ENCODE results near the gene CCDC159.
"Not testable (repeated sequence)": the region's sequence is repeated elsewhere in the genome, so short reads cannot be mapped to it uniquely, and the experiment has no call there.

The CCDC159 gene

DNA sequence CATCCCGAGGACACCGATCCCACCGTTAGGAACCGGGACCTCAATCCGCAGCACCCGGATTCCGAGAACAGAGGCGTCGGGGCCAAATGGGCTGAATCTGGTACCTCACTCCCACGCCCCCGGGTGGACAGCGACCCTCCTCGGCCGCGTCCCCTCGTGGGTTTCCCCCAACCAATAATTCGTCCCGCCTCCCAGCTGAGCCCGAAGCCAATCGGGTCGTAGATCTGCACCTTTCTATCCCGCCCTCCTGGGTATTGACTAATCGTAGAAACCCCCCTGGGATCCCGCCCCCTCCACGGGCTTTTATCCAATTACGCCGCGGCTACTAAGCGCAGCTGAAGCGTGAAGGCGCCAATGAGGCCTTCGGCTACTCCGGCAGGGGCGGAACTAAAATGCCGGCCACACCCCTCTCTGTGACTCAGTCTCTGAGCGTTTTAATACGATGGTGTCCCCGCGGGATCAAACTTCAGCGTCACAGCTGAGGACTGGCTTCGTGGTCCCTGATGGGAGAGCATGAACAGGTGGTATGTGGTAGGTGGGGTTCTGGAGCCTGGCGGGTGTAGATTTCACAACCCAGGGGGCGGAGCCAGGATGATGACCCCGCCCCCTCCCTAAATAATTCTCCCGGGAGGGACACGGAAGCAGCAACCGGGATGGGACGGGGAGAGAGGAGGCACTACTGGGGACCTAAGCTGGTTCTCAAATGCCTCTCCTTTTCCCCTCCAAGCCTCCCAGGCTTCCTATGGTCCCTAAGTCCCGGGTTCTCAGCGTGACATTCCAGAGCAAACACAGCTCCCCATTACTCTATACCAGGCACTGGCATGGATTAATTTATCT, at the start of gene CCDC159, which contains the start of gene TMEM205:
TSS of gene CCDC159 (plus strand) at position 416 of the 837 bp plus-strand sequence. CDS start at position 504, 88 bp downstream.
TSS of gene TMEM205 (minus strand) at position 165 of the 837 bp plus-strand sequence. CDS start 649 bp downstream, outside the sequence.
- peak; percentile 99 for DNase-seq (ENCODE audit: low read depth)

DNA sequence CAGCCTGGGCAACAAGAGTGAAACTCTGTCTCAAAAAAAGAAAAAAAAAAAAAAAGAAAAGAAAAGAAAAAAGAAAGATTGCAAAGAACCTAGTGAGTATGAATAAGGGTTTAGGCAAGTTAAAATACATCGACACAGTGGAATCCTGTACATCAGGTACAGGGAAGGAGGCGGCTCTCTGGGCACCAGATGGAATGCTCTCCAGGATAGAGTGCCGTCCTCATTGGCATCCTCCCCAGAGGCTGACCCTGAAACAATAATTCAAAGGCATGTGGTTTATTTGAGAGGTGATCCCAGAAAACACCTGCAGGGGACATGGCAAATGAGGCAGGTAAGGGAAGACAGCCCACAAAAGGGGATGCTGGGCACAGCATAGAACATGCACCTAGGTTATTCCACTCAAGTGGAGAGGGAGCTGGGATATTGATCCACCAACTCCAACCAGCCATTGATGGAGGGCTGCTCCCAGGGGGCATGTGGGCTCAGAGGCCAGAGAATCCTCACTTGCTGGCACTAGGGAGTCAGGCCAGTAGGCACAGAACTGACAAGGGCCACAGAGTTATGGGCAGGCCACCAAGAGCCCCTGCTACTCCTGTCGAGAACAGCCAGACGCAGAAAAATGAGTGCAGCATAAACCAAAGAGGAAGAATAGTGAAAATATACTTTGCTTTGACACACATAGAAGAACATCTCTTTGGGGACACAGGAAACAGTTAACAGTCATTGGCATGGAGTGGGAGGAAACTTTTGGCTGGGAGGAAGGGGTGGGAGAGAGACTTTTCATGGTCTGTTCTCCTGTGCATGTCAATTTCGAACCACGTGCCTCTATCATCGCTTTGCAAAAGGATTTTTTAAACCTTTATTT, 46.1 kb upstream of the CCDC159 start:
- no peak for DNase-seq (ENCODE audit: low read depth)

GRCh38 chr19:11300811-11301120, 45.6 kb upstream of the CCDC159 start:
- DNase-seq (ENCODE audit: low read depth), result no peak

DNA sequence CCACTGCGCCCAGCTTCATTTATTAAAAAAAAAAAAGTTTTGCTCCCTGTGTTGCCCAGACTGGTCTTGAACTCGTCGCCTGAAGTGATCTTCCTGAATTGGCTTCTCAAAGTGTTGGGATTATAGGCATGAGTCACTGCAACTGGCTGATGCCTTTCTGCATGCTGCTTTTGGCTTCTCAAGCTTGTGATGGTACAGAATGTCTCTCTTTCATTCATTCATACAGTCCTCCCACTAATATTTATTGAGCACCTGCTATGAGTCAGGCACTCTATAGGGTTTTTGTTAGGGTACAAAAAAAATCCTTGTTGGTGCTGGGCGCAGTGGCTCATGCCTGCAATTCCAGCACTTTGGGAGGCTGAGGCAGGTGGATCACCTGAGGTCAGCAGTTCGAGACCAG, 41.4 kb upstream of the CCDC159 start:
- no peak for DNase-seq (ENCODE audit: low read depth)

DNA sequence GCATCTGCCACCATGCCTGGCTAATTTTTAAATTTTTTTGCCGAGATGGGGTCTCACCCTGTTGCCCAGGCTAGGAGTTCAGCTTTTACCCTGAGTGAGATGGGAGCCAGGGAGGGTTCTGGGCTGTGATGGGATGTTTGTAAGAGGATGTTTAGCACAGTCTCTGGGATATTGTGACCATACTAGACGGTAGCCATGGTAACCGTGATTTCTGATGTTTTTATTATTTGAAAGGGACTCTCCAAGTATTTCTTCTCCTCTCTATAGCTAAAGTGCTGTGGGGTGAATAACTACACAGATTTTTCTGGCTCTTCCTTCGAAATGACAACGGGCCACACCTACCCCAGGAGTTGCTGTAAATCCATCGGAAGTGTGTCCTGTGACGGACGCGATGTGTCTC, 40.0 kb upstream of the CCDC159 start:
- no peak for DNase-seq (ENCODE audit: low read depth)

GRCh38 chr19:11320278-11320995, 25.9 kb upstream of the CCDC159 start:
- not testable (repeated sequence) for DNase-seq (ENCODE audit: low read depth)

DNA sequence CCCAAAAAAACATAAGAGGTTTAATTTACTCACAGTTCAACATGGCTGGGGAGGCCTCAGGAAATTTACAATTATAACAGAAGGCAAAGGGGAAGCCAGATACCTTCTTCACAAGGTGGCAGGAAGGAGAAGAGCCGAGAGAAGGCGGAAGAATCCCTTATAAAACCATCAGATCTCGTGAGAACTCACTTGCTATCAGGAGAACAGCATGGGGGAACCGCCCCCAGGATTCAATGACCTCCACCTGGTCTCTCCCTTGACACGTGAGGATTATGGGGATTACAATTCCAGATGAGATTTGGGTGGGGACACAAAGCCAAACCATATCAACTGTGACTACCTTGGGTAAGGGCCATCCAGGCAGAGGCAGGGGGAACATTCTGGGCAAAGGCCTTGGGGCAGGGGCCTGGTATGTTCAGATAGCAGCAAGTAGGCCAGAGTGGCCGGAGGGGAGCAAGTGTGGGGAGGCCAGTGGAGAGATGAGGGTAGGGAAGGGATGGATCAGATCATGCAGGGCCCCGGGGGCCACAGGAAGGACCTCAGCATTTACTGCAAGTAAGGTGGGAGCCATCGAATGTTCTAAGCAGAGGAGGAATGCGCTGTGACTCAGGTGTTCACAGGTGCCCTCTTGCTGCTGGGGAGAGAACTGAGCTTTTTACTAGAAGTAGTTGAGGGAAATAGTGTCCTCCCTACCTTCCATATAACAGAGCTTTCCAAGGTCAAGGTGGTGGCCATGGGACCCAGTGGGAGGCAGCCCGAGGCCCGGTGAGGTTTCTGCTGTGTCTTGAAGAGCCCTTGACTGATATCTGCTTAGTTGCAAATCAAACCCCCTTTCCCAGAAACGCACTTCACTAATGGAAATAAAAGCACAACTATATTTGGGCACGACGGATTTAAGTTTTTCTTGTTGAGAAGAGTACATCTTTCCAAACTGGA, 24.9 kb upstream of the CCDC159 start:
- no peak for DNase-seq (ENCODE audit: low read depth)

DNA sequence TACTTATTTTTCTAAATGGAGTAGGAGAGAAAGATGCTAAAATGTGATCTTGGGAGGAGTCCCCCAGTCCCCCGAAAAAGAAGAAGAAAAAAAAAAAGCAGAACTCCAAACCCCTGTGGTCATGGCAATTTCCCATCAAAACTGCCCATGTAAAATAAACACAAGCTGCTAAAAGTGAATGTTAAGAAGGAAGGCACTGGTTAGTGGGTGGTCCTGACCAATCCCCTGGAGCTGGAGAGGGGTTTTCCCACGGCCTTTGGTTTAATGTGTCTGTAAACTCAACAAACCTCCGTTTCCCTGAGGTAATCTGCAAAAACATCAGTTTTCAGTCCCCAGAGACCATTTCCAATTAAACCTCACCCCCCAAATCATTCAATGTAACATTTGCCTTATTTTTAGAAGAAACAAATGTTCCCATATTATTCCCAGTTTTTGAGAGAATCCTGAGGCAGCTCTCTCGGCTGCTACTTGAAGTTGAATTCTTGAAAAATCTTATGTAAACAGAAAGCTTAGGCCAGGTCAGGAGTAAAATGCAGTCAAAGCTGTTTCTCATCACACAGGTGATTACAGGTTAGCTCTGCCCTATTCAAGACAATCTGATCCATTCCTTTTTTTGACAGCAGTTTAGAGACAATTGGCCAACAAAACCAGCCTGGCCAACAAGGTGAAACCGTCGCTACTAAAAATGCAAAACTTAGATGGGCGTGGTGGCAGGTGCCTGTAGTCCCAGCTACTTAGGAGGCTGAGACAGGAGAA, 23.9 kb upstream of the CCDC159 start:
- DNase-seq (ENCODE audit: low read depth), result no peak

DNA sequence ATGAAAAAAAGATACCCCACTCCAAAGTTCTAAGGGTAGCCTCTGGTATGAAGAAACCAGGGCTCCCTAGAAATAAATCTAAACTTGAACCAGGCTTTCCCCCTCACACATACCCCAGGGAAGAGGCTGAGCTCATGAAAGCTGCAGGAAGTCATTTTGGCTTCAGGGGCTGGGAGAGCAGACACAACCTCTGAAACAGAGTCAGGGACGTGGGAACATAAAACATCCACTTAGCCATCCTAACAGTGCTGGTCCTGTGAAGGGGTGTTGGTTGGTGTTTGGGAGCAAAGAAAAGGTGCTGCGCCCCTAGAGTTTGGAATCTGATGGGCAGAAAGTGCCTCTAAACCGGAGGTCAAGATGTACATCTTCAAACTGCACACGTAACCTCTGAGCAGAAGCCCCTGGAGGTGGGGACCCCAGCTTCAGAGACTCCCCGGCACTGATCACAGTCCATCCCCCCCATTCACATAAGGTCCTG, 22.7 kb upstream of the CCDC159 start:
- DNase-seq (ENCODE audit: low read depth), result no peak

- peak; percentile 95 for DNase-seq (ENCODE audit: low read depth)
These were observed 22.1 kb upstream of the CCDC159 start for GRCh38 chr19:11324079-11324661.

DNA sequence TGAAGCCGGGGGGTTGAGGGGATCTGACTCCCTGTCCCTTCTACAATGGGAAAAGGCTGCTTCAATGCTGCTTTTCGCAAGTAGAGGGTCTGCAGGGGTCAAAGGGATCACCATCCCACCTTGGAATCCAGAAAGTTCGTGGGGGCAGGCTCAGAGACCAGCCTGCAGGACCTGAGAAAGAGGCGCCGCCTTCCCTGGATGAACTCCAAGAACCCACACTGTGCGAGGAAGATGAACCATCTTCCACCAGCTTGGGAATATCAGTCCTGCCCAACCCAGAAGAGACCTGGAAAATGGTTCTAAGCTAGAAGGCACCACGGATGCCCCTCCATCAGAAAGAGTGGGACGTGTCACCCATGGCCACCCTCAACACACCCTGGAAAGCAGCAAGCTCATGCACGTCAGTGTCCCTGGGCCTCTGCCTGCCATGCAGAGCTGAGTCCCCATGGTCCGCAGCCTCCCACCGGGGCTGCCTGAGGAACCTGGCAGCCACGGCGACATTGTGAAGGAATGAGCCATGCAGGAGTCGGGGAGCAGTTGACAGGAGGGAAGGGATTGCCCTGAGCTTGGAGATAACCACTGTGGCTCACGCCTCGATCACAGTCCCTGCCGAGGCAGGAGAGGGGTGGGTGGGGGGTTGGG, 21.4 kb upstream of the CCDC159 start:
- DNase-seq (ENCODE audit: low read depth), result no peak

DNA sequence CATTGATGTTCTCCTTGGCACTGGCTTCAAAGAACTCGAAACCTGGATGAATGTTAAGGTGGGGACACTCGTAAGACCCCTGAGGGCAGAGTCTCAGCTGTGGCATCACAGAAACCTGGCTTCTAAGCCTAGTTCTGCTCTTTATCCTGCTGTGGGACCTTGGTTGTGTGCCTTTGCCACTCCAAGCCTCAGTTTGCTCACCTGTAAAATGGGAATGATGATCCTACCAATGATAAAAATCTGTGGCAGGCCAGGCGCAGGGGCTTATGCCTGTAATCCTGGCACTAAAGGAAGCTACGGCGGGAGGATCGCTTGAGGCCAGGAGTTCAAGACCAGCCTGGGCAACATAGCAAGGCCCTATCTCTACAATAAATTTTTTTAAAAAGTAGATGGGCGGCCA, 20.8 kb upstream of the CCDC159 start:
- DNase-seq (ENCODE audit: low read depth), result no peak

DNA sequence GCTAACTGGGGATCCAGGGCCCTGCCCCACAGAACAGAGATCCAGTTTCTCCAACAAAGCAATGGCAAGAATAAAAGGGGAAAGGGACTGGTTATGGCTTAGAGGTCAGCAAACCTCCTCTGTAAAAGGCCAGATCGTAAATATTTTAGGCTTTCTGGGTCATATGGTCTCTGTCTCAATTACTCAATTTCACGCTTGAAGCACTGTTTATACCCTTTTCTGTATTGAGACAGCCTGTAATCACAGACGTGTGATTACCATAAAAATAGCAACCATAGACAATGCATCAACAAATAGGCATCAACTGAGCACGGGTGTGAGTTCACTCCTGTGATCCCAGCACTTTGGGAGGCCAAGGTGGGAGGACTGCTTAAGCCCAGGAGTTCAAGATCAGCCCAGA, 16.2 kb upstream of the CCDC159 start:
- no peak for DNase-seq (ENCODE audit: low read depth)

DNA sequence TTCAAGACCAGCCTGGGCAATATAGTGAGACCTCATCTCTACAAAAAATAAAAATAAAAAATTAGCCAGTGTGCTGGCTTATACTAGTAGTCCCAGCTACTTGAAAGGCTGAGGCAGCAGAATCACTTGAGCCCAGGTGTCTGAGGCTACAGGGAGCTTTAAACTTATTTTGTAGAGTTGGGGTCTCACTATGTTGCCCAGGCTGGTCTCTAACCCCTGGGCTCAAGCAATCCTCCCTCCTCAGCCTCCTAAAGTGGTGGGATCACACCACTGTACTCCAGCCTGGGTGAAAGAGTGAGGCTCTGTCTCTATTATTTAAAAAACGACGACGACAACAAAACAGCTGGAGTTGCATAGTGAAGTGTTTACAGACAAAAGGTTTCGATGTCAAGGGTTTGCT, 14.8 kb upstream of the CCDC159 start:
- DNase-seq (ENCODE audit: low read depth), result no peak

DNA sequence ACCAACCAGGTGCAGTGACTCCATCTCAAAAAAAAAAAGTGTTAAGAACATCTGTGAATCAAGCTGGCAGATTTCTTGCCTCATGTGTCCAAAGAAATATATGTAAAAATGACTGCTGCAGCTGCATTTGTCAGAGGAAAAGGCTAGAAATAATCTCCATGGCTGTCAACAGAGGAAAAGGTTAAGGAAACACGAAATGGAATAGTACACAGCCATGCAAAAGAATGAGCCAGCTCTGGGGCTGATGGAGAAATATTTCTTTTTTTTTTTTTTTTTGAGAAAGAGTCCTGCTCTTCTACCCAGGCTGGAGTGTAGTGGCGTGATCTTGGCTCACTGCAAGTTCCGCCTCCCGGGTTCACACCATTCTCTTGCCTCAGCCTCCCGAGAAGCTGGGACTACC, 13.5 kb upstream of the CCDC159 start:
- DNase-seq (ENCODE audit: low read depth), result no peak

DNA sequence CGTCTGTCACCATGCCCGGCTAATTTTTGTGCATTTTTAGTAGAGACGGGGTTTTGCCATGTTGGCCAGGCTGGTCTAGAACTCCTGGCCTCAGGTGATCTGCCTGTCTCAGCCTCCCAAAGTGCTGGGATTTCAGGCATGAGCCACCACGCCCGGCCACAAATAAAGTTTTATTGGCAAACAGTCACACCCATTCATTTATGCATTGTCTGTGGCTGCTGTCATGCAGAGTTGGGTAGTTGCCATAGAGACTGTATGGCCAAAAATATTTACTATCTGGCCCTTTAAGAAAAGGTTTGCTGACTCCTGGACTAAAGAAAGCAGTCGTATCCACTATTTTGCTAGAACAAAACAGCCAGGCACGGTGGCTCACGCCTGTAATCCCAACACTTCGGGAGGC, 12.5 kb upstream of the CCDC159 start:
- DNase-seq (ENCODE audit: low read depth), result not testable (repeated sequence)

DNA sequence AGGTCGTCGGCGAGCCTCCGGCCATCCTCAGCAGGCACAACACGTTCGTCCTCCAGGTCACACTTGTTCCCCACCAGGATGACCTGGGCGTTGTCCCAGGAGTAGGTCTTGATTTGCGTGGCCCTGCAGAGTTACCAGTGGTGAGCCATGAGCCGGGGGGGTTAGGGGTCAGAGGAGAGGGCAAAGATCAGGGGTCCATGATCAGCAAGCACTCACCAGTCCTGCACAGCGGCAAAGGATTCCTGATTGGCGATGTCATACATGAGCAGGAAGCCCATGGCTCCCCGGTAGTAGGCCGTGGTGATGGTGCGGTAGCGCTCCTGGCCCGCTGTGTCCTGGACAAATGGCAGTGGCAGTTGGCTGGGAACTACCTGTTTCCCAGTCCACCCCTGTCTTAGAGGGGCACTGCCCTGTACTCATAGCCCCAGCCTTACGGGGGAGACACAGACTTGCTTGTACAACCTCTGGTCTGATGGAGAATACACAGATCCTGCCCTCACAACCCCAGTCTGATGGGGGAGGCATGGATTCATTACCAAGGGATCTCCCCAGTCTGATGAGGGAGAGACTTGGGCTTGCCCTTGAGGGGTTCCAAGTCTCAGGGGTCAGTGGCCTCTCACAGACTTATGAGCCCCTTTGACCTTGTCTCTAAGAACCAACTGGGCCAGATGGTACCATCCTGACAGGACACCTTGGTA, 10.7 kb upstream of the CCDC159 start:
- DNase-seq (ENCODE audit: low read depth), result no peak

GRCh38 chr19:11337080-11337479, 9.2 kb upstream of the CCDC159 start:
- no peak for DNase-seq (ENCODE audit: low read depth)

DNA sequence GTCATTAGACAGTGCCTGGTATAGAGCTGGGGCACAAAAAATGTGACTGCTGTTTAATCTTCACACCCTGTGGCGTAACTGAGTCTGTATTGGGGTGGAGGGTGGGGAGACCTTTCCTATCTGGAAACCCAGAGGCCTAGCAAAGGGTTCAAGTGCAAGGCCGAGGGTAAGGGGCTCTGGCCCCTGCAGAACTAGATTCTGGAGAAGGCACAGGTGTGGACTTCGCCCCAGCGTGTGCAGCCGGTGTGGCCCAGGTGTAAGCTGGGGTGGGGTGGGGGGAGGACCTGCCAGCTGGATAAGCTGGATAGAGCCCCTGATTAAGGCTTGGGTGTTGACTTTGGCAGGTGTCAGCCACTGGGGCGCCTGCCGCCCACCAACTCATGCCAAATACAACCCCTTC, 8.2 kb upstream of the CCDC159 start:
- DNase-seq (ENCODE audit: low read depth), result no peak

Measured in GM04504 (cell line).